HG03460 (cell line): ENCODE results near the gene DCAF10.
"Not testable (repeated sequence)": the region's sequence is repeated elsewhere in the genome, so short reads cannot be mapped to it uniquely, and the experiment has no call there.

ENCODE experiments used
- ATAC-seq: cut with Tn5 transposase; IDR thresholded peaks from one replicate; pipeline ENCODE4 v1.9.1; 2021; ENCODE audit not compliant: unreplicated experiment

Gene DCAF10

GRCh38 chr9:37906312-37907239, 106.0 kb downstream of the DCAF10 start:
- no peak for ATAC-seq

GRCh38 chr9:37908283-37908682, 107.7 kb downstream of the DCAF10 start:
- no peak for ATAC-seq

GRCh38 chr9:37908698-37909186, 108.1 kb downstream of the DCAF10 start:
- no peak for ATAC-seq

- no peak for ATAC-seq
Measured at GRCh38 chr9:37909326-37909725, 108.7 kb downstream of the DCAF10 start.

- ATAC-seq = not testable (repeated sequence)
Measured at GRCh38 chr9:37909836-37910235, 109.2 kb downstream of the DCAF10 start.

GRCh38 chr9:37910271-37910670, 109.7 kb downstream of the DCAF10 start:
- no peak for ATAC-seq

GRCh38 chr9:37911271-37911681, 110.7 kb downstream of the DCAF10 start:
- ATAC-seq = no peak

- ATAC-seq = peak; percentile 58
Measured at GRCh38 chr9:37913480-37914153, 113.0 kb downstream of the DCAF10 start.

- ATAC-seq = no peak
Measured at GRCh38 chr9:37914154-37914551, 113.6 kb downstream of the DCAF10 start.

GRCh38 chr9:37914701-37915358, 114.2 kb downstream of the DCAF10 start:
- no peak for ATAC-seq

- ATAC-seq = no peak
Measured at GRCh38 chr9:37915911-37916470, 115.4 kb downstream of the DCAF10 start.

- ATAC-seq = no peak
Measured at GRCh38 chr9:37916471-37917312, 116.1 kb downstream of the DCAF10 start.
